ENCODE data around the gene MALRD1.

Gene MALRD1

GRCh38 chr10:19578571-19578970 lies 530.0 kb downstream of the MALRD1 start:
- DNase-seq (ENCODE audit: low spot score): no peak

- DNase-seq (ENCODE audit: low spot score): no peak
Measured at GRCh38 chr10:19579761-19580545, 531.4 kb downstream of the MALRD1 start.

DNA sequence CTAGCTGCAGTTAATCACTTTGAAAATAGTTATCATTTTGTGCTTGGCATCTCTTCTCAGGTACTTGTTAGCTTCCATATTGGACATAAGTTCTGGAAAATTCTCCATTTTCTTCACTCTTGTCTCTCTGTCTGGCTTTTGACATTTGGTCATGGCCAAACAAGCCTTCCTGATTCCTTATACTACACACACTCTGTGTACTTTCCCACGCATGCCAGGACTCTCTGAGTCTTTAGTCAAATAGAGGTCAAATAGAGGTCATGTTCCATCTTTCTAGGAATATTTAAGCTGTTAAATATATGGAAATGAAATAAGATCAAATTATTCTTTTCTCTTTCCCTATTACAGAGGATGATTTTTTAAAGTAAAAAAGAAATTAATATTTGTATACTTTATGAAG lies 532.1 kb downstream of the MALRD1 start:
- no peak for DNase-seq (ENCODE audit: low spot score)

GRCh38 chr10:19588608-19589007 lies 540.0 kb downstream of the MALRD1 start:
- no peak for DNase-seq (ENCODE audit: low spot score)

- no peak for DNase-seq (ENCODE audit: low spot score)
Measured at GRCh38 chr10:19592276-19592675, 543.7 kb downstream of the MALRD1 start.

DNA sequence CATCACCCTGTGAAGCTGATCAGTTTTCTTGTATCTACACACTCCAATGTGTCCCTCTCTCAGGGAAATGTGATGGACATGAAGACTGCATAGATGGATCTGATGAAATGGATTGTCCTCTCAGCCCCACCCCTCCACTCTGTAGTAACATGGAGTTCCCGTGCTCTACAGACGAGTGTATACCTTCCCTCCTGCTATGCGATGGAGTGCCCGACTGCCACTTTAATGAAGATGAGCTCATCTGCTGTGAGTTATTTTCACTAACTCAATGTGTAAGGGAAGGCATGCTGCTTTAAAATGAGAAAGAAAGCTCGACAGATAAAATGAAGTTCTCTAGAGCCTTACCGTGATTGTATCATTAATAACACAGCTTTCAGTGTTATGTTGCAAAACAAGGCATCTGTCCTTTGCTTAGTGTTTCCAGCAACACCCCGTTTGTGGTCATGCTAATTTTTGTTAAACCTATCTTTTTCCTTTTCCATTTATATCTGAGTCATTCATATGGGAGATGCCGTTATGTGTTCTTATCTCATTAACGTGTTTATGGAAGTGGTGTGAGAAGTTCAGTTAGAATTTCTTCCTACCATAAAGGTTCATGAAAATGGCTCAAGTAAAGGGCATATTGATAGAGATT lies 546.7 kb downstream of the MALRD1 start:
- DNase-seq (ENCODE audit: low spot score): no peak

DNA sequence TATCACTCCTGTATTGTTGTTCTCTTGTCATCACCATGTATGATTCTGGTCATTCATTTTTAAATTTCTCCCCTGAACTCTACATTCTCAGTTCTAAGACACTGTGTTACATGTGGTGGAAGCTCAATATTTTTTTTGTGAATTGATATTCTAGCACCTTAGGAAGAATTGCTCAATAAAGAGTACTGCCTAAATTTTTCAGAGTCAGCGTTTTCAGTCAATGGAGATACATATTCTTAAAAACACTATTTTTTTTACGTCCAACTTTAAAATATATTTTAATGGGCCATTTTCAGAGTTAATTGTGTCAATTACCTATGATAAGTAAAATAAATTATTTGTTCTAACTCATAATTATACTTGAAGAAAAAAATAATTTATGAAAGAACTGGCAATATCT lies 557.2 kb downstream of the MALRD1 start:
- DNase-seq (ENCODE audit: low spot score): no peak

GRCh38 chr10:19606968-19607367 lies 558.4 kb downstream of the MALRD1 start:
- DNase-seq (ENCODE audit: low spot score): no peak

GRCh38 chr10:19611775-19612174 lies 563.2 kb downstream of the MALRD1 start:
- DNase-seq (ENCODE audit: low spot score): no peak

- no peak for DNase-seq (ENCODE audit: low spot score)
Measured at GRCh38 chr10:19616966-19617365, 568.4 kb downstream of the MALRD1 start.

DNA sequence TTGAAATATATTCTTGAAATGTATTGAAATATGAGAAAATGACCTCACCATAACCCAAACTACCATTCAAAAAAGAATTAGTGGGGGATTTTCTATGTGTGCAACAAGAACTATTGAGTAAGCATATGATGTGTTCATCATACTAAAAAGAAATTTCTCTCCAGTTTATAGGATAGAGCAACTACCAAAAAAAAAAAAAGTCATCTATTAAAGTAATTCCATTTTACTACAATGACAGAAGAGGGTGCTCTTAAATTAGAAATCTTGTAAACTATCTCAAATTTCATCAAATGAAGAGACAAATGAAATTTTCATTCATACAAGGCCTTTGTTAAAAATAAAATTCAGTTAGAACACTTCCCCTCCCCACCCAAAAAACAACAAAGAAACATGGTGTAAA lies 572.2 kb downstream of the MALRD1 start:
- DNase-seq (ENCODE audit: low spot score): no peak

- DNase-seq (ENCODE audit: low spot score): no peak
Measured at GRCh38 chr10:19623321-19623720, 574.7 kb downstream of the MALRD1 start.

DNA sequence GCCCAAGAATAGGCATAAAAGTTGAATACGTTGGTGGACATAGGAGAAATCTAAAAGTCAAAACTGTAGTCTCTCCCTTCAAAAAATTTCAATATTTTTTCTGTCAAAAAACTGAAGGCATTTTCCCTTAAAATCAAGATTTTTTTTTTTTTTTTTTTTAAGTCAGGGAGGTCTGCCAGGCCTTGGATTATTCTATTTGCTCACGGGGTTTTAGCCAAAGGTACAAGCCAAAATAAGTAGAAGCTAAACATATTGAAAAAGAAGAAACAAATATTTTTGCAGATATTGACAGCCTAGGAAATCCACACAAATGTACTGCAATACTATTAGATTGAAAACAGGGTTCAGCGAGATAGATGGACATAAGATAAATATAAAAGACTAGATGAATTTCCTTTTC lies 577.6 kb downstream of the MALRD1 start:
- no peak for DNase-seq (ENCODE audit: low spot score)

GRCh38 chr10:19628767-19629560 lies 580.4 kb downstream of the MALRD1 start:
- DNase-seq (ENCODE audit: low spot score): peak; percentile 13

- DNase-seq (ENCODE audit: low spot score): peak; percentile 86
Measured at GRCh38 chr10:19629567-19629966, 581.0 kb downstream of the MALRD1 start.

GRCh38 chr10:19634163-19634562 lies 585.6 kb downstream of the MALRD1 start:
- no peak for DNase-seq (ENCODE audit: low spot score)

GRCh38 chr10:19638182-19638895 lies 589.7 kb downstream of the MALRD1 start:
- peak; percentile 50 for DNase-seq (ENCODE audit: low spot score)

- no peak for DNase-seq (ENCODE audit: low spot score)
Measured at GRCh38 chr10:19638896-19639233, 590.3 kb downstream of the MALRD1 start.

DNA sequence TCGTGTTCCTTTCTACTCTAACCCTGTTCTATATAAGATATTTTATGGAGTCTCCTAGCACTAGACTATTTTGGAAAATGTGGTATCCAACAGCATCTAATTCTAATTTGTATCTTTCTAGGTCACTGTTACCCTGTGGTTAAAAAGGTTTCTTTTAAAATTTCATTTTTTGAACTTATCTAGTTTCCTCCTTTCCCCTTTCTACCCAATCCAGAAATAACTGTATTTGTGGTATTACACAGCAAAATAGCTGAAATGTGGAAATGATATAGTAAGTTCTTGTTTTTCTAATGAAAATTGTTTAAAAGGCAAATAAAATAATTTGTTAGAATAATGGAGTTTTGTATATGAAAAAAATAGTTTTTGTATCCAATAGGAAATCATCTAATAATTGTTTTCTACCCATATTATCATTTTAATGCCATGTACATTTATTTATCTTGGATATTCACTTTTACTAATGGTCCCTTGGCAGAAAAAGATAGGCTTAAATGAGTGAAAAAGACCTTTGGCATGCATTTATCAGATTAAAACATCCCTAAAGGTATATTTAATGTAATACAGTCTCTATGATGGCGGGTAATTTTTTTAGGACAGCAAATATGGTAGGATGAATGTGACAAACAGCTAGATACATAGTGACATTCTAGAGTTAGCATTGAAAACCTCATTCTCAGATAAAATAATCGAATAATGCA lies 592.1 kb downstream of the MALRD1 start:
- DNase-seq (ENCODE audit: low spot score): no peak

GRCh38 chr10:19651549-19651948 lies 602.9 kb downstream of the MALRD1 start:
- DNase-seq (ENCODE audit: low spot score): no peak

GRCh38 chr10:19652750-19653149 lies 604.1 kb downstream of the MALRD1 start:
- no peak for DNase-seq (ENCODE audit: low spot score)

- DNase-seq (ENCODE audit: low spot score): no peak
Measured at GRCh38 chr10:19653931-19654330, 605.3 kb downstream of the MALRD1 start.
